ENCODE data around the gene GPR137B.

- TF ChIP-seq CTCF (IDR thresholded peaks at IDR 0.05) (no peak), POLR2A (IDR thresholded peaks at IDR 0.05) (no peak)
Measured at GRCh38 chr1:236092899-236093298, 49.4 kb upstream of the GPR137B start.
